Daoy (cell line): ENCODE results near the gene SSMEM1. TPM values are rescaled to one million over a fixed set of nuclear protein-coding genes. Genes with fewer than 3 reads are reported as not detected.
A peak's percentile ranks its signal among the peaks of the same experiment; 100 is the strongest.
"Not testable (repeated sequence)": the region's sequence is repeated elsewhere in the genome, so short reads cannot be mapped to it uniquely, and the experiment has no call there.

Experiments used
- DNase-seq: peaks from one replicate; pipeline ENCODE4 v3.0.0-alpha.2; 2015; ENCODE audit warnings: low read depth
- total RNA-seq: library from RNA; depleted of rRNA; stranded (reverse); fragments of >200 nt; shearing (Covaris generic); gene quantifications from 2 replicates; pipeline ENCODE4 v1.2.3, GENCODE V29; 2014

SSMEM1 gene
- total RNA-seq, 1 experiment from 2014 or later, result not detected

GRCh38 chr7:130210181-130210935, 2.7 kb downstream of the SSMEM1 start:
- peak; percentile 65 for DNase-seq

- no peak for DNase-seq
Observed at GRCh38 chr7:130213828-130214227, 6.2 kb downstream of the SSMEM1 start.

GRCh38 chr7:130216025-130216424, 8.4 kb downstream of the SSMEM1 start:
- DNase-seq, result no peak

DNA sequence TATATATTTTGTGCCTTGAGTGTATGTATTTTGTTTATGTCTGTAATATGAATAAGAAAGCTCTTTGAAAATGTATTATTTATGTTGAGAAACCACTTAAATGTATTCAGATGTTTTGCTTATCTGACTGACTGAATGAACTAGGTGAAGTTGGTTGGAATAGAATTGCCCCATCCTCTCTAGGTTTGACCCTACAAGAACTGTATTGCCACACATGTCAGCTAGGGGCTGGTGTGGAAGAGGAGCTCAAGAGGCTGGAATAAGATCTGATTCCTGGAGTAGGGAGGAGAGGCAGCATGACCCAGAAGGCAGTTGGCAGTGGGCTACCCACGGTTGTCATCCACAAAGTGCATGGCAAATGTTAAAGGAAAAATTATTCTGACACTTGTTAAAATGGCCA, 9.1 kb downstream of the SSMEM1 start:
- DNase-seq, result no peak

- no peak for DNase-seq
Observed at GRCh38 chr7:130218806-130219620, 11.4 kb downstream of the SSMEM1 start.

DNA sequence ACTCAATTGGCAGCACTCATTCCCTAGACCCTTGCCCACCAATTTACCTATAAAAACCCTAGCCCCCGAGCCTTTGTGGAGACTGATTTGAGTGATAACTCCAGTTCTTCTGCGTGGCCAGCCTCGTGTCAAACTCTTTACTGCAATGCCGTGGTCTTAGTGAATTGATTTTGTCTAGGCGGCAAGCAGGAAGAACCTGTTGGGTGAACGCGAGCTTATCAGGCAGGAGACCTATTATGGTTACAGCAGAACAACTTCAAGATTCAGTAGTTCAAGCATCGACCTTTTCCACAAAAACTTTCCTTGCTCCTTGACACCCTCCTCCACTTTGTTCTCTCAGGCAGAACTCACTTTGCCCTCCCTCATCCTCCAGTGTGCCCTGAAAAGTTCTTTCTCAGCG, 12.2 kb downstream of the SSMEM1 start:
- no peak for DNase-seq

GRCh38 chr7:130221746-130222145, 14.1 kb downstream of the SSMEM1 start:
- DNase-seq, result no peak

GRCh38 chr7:130223646-130224045, 16.0 kb downstream of the SSMEM1 start:
- DNase-seq, result no peak

- DNase-seq, result no peak
Observed at GRCh38 chr7:130224210-130224609, 16.6 kb downstream of the SSMEM1 start.

GRCh38 chr7:130224923-130225322, 17.3 kb downstream of the SSMEM1 start:
- peak; percentile 67 for DNase-seq

- DNase-seq, result no peak
Observed at GRCh38 chr7:130226333-130226732, 18.7 kb downstream of the SSMEM1 start.

DNA sequence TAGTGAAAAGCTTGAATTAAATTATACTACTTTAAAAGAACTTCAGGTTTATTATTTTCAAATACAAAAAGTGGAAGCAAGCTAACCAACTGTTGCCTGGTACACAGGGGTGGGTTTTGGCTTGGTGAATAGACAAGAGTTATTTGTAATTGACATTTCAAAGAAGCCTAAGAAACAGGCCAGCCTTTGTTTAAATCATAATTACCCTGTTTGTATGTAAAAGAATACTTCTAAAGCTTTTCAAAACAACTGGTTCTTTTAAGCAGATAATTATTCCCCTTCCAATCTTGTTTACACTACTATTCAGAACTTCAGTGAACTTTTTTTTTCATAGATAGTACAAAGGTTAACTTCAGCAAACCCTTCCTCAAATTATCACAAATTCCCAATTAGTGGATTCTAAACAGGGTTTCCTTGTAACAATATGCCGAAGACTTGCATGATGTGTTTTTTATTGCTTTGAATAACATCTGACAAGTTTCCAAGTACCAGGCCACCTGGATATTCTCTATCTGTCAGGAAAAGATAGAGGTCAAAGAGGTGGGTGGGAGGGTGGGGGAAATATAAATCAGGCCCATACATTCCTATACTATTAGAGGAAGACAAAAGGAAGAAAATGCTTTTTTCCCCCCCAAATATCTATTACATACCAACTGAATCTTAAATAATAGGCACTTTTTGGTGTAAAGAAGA, 20.4 kb downstream of the SSMEM1 start:
- DNase-seq, result no peak

- DNase-seq, result no peak
Observed at GRCh38 chr7:130228840-130229502, 21.3 kb downstream of the SSMEM1 start.

DNA sequence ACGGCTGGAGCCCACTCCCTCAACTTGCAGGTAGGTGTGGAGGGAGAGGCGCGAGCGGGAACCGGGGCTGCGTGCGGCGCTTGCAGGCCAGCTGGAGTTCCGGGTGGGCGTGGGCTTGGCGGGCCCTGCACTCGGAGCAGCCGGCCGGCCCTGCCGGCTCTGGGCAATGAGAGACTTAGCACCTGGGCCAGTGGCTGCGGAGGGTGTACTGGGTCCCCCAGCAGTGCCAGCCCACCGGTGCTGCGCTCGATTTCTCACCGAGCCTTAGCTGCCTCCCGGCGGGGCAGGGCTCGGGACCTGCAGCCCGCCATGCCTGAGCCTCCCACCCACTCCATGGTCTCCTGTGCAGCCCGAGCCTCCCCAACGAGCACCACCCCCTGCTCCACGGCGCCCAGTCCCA, 22.3 kb downstream of the SSMEM1 start:
- DNase-seq, result not testable (repeated sequence)

DNA sequence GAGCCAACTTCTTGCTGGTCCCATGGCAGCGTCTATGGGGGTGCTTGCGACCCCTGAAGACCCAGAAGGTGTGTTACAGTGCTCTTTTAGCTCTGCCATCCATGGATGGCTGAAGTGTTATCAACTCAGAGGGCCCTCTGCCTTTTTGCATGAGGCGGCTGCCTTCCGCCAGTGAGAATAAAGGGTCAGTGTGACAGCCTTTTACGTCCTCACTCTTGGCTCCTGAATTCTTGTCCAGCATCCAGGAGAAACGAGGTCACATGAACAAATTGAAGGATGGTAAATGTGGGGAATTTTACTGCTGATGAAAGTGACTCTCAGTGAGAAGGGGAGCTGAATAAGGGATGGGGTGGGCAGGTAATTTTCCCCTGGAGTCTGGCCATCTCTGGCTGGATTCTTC, 24.1 kb downstream of the SSMEM1 start:
- no peak for DNase-seq

DNA sequence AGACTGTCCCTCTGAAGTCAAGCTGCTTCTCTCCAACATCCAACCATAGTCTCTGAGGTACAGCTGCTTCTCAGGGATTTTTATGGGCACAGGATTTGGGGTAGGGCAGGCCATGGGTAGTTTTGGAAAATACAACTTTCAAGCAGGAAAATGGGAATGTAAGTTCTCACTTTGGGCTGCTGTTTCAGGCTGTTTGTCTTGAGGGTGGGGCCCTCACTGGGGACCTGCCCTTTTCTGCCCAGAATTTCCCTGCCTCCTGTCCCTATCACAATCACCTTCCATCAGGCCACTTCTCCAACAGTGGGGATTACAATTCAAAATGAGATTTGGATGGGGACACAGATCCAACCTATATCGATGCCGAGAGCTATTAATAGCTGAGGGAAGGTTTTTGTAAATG, 24.5 kb downstream of the SSMEM1 start:
- no peak for DNase-seq

DNA sequence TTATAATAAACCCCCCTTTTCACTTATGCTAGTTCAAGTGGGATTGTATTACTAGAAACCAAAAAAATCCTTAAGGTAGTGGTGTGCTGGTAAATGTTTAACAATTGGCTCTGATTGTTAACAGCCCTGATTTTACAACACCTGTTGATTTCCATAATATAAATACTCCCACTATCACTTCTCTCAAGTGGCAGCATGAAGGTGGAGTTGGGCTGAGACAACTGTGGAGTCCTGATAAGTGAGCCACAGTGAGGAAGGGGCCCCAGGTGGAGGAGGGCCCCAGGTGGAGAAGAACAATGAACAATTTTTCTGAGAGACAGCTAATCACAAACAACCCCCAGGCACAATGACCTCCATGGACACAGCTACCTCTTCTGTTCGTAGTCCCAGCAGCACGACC, 26.4 kb downstream of the SSMEM1 start:
- DNase-seq, result no peak

DNA sequence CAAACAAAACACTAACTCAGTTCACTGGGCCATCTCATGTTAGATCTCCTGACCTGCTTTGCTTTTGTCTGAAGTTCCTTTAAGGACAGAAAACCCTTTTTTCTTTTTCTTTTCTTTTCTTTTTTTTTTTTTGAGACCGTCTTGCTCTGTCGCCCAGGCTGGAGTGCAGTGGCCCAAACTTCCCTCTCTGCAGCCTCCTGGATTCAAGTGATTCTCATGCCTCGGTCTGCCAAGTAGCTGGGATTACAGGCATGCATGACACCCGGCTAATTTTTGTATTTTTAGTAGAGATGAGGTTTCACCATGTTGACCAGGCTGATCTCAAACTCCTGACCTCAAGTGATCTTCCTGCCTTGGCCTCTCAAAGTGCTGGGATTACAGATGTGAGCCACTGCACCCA, 28.7 kb downstream of the SSMEM1 start:
- DNase-seq, result not testable (repeated sequence)

- no peak for DNase-seq
Observed at GRCh38 chr7:130240240-130240639, 32.6 kb downstream of the SSMEM1 start.

DNA sequence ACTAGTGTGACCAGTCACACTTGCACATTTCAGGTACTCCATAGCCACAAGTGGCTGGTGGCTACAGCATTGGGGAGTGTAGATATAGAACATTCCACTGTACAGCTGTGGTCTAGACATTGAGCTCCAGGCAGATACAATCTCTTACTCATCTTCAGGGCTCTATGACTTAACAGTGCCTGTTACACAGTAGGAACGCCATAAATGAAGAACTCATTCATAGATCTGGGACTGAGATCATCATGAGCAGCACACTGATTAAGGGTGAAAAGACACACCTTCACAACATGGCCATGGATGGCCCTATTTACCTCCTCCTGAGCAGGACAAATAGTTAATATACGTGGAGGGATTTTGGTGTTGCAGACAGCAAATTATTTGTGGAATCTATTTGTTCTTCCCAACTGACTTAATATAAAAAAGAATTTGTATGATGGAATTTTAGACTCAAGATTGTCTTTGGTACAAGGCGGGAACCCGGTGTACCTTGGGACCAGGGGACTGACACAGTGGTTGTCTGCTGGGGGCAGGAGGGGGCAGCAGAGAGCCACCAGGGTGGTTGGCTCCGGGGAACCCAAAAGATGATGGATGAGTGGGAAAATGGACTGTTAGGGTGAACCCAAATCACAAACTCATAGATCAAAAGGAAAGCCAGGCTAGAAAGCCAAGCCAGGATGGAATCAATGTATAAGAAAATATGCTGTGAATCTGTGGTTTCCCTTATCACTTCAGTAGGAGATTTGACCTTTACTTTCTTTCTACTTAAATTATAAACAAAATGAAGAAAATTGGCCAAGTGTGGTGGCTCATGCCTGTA, 34.7 kb downstream of the SSMEM1 start:
- peak; percentile 85 for DNase-seq

GRCh38 chr7:130243486-130243885, 35.8 kb downstream of the SSMEM1 start:
- DNase-seq, result peak; percentile 16
